ENCODE results near the gene SCFD2. TPM values are rescaled to one million over a fixed set of nuclear protein-coding genes. Genes with fewer than 3 reads are reported as not detected.
"Not testable (repeated sequence)": the region's sequence is repeated elsewhere in the genome, so short reads cannot be mapped to it uniquely, and the experiment has no call there.

Gene SCFD2
- total RNA-seq, 1 donor from 2014 or later, result 11.0 TPM

GRCh38 chr4:53057679-53058078 is 308.2 kb downstream of the SCFD2 start:
- no peaks in the 10 kb centered on the region for H3K27me3 ChIP-seq (ENCODE audit: control insufficient read depth, insufficient read depth, low read length)
- TF ChIP-seq, protein P1, sequence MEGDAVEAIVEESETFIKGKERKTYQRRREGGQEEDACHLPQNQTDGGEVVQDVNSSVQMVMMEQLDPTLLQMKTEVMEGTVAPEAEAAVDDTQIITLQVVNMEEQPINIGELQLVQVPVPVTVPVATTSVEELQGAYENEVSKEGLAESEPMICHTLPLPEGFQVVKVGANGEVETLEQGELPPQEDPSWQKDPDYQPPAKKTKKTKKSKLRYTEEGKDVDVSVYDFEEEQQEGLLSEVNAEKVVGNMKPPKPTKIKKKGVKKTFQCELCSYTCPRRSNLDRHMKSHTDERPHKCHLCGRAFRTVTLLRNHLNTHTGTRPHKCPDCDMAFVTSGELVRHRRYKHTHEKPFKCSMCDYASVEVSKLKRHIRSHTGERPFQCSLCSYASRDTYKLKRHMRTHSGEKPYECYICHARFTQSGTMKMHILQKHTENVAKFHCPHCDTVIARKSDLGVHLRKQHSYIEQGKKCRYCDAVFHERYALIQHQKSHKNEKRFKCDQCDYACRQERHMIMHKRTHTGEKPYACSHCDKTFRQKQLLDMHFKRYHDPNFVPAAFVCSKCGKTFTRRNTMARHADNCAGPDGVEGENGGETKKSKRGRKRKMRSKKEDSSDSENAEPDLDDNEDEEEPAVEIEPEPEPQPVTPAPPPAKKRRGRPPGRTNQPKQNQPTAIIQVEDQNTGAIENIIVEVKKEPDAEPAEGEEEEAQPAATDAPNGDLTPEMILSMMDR (IDR thresholded peaks at IDR 0.05; ENCODE audit: insufficient read depth, low read length, poor library complexity, severe bottlenecking), result no peak
- DNase-seq (ENCODE audit: low read depth), result no peak
- H3K4me3 ChIP-seq (ENCODE audit: low read depth, low read length), result no peak overlapping the region
- H3K36me3 ChIP-seq (ENCODE audit: control insufficient read depth, insufficient read depth, low read length), result no peaks in the 10 kb centered on the region

DNA sequence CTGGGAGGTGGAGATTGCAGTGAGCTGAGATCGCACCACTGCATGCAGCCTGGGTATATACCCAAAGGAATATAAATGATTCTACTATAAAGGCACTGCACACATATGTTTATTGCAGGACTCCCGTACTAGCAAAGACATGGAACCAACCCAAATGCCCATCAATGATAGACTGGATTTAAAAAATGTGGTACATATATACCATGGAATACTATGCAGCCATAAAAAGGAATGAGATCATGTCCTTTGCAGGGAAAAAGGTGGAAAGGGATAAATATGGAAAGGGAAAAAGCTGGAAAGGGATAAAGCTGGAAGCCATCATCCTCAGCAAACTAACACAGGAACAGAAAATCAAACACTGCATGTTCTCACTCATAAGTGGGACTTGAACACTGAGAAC is 308.8 kb downstream of the SCFD2 start:
- H3K27me3 ChIP-seq (ENCODE audit: control insufficient read depth, insufficient read depth, low read length); DNase-seq (ENCODE audit: low read depth); H3K36me3 ChIP-seq (ENCODE audit: control insufficient read depth, insufficient read depth, low read length); H3K4me3 ChIP-seq (ENCODE audit: low read depth, low read length): not testable (repeated sequence)

- no peaks in the 10 kb centered on the region for H3K27me3 ChIP-seq (ENCODE audit: control insufficient read depth, insufficient read depth, low read length)
- DNase-seq (ENCODE audit: low read depth), result no peak
- no peaks in the 10 kb centered on the region for H3K36me3 ChIP-seq (ENCODE audit: control insufficient read depth, insufficient read depth, low read length)
- H3K4me3 ChIP-seq (ENCODE audit: low read depth, low read length), result no peak overlapping the region
- TF ChIP-seq, protein P1 (IDR thresholded peaks at IDR 0.05; ENCODE audit: insufficient read depth, low read length, poor library complexity, severe bottlenecking), result no peak
These were observed 310.0 kb downstream of the SCFD2 start for GRCh38 chr4:53055716-53056403.

GRCh38 chr4:53055274-53055673 is 310.6 kb downstream of the SCFD2 start:
- no peaks in the 10 kb centered on the region for H3K27me3 ChIP-seq (ENCODE audit: control insufficient read depth, insufficient read depth, low read length)
- TF ChIP-seq, protein P1 (IDR thresholded peaks at IDR 0.05; ENCODE audit: insufficient read depth, low read length, poor library complexity, severe bottlenecking), result no peak
- H3K4me3 ChIP-seq (ENCODE audit: low read depth, low read length), result no peak overlapping the region
- no peaks in the 10 kb centered on the region for H3K36me3 ChIP-seq (ENCODE audit: control insufficient read depth, insufficient read depth, low read length)
- peak; percentile 18 for DNase-seq (ENCODE audit: low read depth)

DNA sequence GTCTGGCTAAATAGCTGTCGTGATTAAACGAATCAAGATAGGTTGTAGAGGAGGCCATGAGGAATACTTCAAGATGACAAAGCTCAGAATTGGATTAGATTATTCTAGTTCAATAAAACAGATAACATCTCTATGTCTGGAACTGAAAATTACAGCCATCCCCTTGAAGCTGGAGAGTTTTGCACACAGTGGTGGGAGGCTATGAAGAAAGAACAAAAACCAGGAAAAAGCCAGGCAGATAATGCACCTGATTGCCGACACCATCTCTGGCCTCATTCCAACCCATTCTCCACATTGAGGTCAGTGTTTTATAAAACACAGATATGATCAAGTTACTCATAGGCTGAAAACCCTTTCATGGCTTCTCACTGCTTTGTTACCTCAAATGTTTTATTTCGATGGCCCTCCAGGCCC is 315.5 kb downstream of the SCFD2 start:
- no peak overlapping the region for H3K4me3 ChIP-seq (ENCODE audit: low read depth, low read length)
- no peaks in the 10 kb centered on the region for H3K36me3 ChIP-seq (ENCODE audit: control insufficient read depth, insufficient read depth, low read length)
- H3K27me3 ChIP-seq (ENCODE audit: control insufficient read depth, insufficient read depth, low read length), result no peaks in the 10 kb centered on the region
- TF ChIP-seq, protein P1 (IDR thresholded peaks at IDR 0.05; ENCODE audit: insufficient read depth, low read length, poor library complexity, severe bottlenecking), result no peak
- no peak for DNase-seq (ENCODE audit: low read depth)

GRCh38 chr4:53049528-53049927 is 316.3 kb downstream of the SCFD2 start:
- Histone ChIP-seq H3K4me3 (ENCODE audit: low read depth, low read length) (no peak overlapping the region), H3K27me3 (ENCODE audit: control insufficient read depth, insufficient read depth, low read length) (no peaks in the 10 kb centered on the region), H3K36me3 (ENCODE audit: control insufficient read depth, insufficient read depth, low read length) (no peaks in the 10 kb centered on the region)
- TF ChIP-seq, protein P1 (IDR thresholded peaks at IDR 0.05; ENCODE audit: insufficient read depth, low read length, poor library complexity, severe bottlenecking), result no peak
- DNase-seq (ENCODE audit: low read depth), result no peak
